Activated CD4-positive, CD25-positive, alpha-beta regulatory T cell treated with anti-CD3 and anti-CD28 coated beads, Interleukin-2, amount 50 U/mL, for 24 hours (primary cell): ENCODE measurements around the gene ARFGAP2.
"Not testable (repeated sequence)": the region's sequence is repeated elsewhere in the genome, so short reads cannot be mapped to it uniquely, and the experiment has no call there.

Experiments
- ATAC-seq, 2 donors: fragments of 150-1000 bp; cut with Tn5 transposase; one replicate each; pipeline ENCODE4 v1.10.0; 2021; ENCODE audit warnings: mild to moderate bottlenecking in 1 of 2, moderate library complexity in 1 of 2

ARFGAP2 gene

GRCh38 chr11:47176328-47177228 is at the start of gene ARFGAP2:
Gene ARFGAP2 (minus strand): TSS chr11:47176879. CDS start chr11:47176853, 26 bp downstream.
- ATAC-seq, result peak; percentile 95 to 98

DNA sequence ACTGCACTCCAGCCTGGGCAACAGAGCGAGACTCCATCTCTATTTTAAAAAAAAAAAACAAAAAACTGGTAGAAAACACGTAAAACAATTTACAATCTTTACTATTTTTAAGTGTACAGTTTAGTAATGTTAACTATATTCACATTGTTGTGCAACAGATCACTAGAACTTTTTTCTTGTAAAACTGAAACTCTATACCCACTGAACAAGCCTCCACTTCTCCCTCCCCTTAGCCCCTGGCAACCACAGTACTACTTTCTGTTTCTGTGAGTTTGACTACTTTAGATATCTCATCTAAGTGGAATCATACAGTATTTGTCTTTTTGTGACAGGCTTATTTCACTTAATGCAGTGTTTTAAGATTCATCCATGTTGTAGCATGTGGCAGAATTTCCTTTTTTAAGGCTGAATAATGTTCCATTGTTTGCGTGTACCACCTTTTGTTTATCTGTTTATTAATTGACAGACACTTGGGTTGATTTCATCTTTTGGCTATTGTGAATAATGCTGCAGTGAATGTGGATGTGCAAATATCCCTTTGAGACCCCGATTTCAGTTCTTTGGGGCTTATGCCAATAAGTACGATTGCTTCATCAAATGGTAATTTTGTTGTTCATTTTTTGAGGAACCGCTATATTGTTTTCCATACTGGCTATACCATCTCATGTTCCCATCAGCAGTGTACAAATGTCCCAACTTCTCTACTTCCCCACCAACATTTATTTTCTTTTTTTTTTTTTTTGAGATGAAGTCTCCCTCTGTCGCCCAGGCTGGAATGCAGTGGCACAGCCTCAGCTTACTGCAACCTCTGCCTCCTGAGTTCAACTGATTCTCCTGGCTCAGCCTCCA is 49.1 kb upstream of the ARFGAP2 start:
- ATAC-seq, result peak; percentile 99 to 100

DNA sequence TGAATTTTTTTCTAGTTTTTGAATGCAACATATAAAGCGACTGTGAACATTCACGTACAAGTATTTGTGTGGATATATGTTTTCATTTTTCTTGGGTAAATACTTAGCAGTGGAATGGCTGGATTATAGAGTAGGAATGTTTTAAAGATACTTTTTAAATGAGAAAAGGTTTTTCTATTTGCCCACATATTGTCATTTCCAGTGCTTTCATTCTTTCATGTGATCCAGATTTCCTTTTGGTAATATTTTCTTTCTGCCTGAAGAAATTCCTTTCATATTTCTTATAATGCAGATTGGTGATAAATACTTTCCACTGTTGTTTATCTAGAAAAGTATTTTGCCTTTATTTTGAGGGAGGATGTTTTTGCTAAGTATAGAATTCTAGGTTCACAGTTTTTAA is 46.0 kb upstream of the ARFGAP2 start:
- no peak for ATAC-seq

DNA sequence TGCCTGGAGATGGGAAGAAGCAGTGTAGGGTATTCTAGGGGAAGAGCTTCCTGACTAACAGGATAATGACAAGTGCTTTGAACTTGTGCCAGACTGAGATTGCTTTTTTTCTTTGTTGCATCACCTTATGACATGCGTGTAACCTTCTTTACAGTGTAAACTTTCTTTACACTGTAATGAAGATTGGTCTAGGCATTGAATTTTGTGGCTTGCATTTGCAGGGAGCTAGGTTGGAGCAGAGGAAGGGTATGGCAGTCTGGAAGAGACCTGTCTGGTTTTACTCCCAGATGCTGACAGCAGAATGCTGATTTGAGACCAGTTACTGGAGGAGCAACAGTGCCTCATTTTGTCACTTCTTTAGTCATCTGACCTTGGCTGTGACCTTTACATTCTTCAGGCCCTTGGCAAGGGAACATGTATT is 43.7 kb upstream of the ARFGAP2 start:
- peak in 1 of 2 donors; percentile 14 for ATAC-seq

- peak; percentile 52 to 64 for ATAC-seq
Observed at GRCh38 chr11:47216121-47216798, 39.6 kb upstream of the ARFGAP2 start.

- no peak for ATAC-seq
Observed at GRCh38 chr11:47215366-47215910, 38.8 kb upstream of the ARFGAP2 start.

DNA sequence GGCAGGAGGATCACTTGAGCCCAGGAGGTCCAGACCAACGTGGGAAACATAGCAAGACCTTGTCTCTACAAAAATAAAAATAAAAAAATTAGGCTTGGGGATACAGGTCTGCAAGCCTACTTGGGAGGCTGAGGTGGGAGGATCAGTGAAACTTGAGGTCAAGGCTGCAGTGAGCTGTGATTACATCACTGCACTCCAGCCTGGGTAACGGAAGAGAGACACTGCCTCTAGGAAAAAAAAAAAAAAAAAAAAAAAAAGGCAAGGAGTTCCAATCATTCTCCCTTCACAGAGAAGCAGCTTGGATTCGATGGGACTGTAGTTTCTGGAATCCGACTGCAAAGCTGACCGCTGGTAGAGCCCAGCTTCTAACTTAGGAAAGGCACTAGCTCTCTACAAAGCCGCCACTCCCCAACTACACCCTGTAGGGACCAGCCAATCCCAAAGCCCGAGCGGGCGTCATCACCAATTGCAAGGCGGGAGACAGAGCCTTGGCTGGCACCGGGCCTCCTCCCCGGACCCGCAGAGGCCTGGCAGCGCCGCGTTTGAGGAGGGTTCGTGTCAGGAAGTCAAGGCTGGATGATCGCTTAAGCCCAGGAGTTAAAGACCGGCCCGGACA is 37.4 kb upstream of the ARFGAP2 start:
- peak; percentile 74 to 77 for ATAC-seq

DNA sequence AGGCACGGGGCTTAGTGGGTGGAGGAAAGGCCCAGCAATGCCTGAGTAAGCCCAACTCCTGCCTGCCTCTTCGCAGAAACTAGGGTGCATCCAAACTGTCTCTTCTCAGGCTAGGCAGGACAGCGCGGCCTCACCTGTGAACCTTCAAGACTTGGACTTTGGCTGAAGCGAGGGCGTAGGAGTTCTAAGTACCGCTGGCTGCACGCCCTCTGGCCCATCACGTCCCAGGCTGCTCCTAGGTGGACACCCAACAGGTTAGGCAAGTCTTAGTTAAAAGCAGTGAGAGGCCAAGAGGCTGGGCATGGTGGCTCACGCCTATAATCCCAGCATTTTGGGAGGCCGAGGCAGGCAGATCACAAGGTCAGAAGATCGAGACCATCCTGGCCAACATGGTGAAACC is 36.3 kb upstream of the ARFGAP2 start:
- no peak for ATAC-seq

GRCh38 chr11:47208628-47209027 is 31.9 kb upstream of the ARFGAP2 start:
- no peak for ATAC-seq

GRCh38 chr11:47208008-47208552 is 31.4 kb upstream of the ARFGAP2 start:
- ATAC-seq, result not testable (repeated sequence)

DNA sequence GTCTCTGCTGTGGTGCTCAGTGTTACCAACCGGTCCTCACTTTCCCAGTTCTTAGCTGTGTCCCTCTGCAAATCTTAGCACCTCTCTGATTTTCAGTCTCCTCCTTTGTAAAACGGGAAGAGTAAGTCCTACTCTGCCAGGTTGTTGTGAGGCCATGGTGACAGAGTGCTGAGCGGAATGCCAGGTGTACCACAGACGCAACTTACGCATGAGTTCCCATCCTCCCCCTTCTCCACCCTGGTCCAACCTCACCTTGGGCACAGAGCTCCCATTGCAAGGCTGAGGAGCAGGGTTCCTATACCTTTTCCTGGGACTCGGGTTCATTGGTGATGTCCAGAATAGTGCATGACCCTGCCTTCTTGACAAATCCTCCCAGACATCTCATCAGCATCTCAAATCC is 30.8 kb upstream of the ARFGAP2 start:
- no peak for ATAC-seq

- ATAC-seq, result not testable (repeated sequence)
Observed at GRCh38 chr11:47206577-47206976, 29.9 kb upstream of the ARFGAP2 start.

- ATAC-seq, result no peak
Observed at GRCh38 chr11:47204637-47204989, 27.9 kb upstream of the ARFGAP2 start.

GRCh38 chr11:47202576-47202975 is 25.9 kb upstream of the ARFGAP2 start:
- no peak for ATAC-seq

DNA sequence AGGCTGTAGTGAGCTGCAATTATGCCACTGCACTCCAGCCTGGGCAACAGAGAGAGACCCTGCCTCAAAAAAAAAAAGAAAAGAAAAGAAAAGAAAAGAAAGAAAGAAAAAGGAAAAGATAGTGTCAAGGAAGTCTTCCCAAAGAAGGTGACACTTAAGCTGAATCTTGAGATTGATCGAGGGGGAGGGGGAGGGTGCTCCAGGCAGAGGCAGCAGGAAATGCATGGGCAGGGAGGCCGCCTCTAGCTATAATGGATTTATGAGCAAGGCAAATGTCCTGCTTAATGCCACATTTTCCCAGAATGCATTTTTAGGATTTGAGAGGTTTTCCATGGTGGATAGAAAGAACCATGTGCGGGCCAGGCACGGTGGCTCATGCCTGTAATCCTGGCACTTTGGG is 24.3 kb upstream of the ARFGAP2 start:
- ATAC-seq, result no peak

- ATAC-seq, result not testable (repeated sequence)
Observed at GRCh38 chr11:47198161-47198560, 21.5 kb upstream of the ARFGAP2 start.

DNA sequence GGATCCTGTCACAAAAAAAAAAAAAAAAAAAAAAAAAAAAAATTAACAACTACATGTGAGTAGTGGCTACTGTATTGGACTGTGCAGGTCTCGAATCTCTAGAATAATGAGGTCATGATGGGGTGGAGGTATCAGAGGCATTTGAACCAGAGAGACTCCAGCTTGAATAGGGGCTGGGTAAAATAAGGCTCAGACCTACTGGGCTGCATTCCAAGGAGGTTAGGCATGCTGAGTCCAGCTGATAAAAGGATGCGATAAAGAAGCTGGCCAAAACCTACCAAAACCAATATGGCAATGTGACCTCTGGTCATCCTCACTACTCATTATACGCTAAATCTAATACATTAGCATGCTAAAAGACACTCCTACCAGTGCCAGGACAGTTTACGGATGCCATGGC is 15.4 kb upstream of the ARFGAP2 start:
- ATAC-seq, result no peak

DNA sequence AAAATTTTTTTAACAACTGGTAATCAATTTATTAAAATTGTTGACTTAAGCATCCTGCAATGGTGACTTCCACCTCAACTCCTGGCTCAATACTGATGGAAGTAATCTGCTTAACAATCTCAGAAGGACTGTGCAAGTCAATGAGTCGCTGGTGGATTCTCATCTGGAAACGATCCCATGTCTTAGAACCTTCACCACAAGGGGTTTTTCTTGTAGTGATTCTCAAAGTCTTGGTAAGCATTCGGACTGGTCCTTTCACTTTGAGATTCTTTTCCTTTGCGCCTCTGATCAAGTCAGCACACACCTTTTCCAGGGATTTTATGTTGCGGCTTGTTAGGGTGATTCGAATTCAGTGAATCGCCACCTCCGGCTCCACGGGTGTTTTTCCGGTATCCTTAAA is 14.5 kb upstream of the ARFGAP2 start:
- ATAC-seq, result not testable (repeated sequence)

- ATAC-seq, result no peak
Observed at GRCh38 chr11:47189100-47189834, 12.6 kb upstream of the ARFGAP2 start.

- ATAC-seq, result no peak
Observed at GRCh38 chr11:47188259-47188658, 11.6 kb upstream of the ARFGAP2 start.

DNA sequence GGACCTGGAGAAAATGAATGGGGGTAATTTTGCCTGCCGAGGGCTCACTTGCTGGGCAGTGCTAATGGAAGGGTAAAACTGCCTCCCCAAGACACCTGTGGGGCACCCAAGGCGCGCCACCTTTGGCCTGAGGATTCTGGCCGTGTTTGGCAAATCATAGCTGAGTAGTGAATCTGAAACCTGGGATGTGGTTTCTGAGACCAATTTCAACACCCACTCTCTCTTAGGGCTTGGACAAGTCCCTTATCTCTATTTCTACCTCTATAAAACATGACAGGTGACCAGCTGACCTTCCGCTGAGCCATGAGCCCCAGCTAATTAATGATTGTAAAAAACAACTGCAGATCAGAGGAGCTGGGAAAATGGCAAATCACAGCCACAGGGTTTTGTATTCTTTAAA is 11.0 kb upstream of the ARFGAP2 start:
- no peak for ATAC-seq
